ENCODE results near the gene CD226.

- TF ChIP-seq EZH2phosphoT487 (conservative IDR thresholded peaks at IDR 0.05; ENCODE audit: low read length) (no peak), CTCF (IDR thresholded peaks at IDR 0.05; ENCODE audit: insufficient read depth, low read length, poor library complexity, severe bottlenecking) (no peak)
Measured at GRCh38 chr18:69987870-69988269, 40.2 kb upstream of the CD226 start.

Measured in SU-DHL-6 (cell line).